ENCODE measurements around the gene PPFIA2. TPM values are rescaled to one million over a fixed set of nuclear protein-coding genes. Genes with fewer than 3 reads are reported as not detected.

The PPFIA2 gene
- total RNA-seq, 4 donors from 2014 or later = 0.13 to 2.9 (median 0.76) TPM

DNA sequence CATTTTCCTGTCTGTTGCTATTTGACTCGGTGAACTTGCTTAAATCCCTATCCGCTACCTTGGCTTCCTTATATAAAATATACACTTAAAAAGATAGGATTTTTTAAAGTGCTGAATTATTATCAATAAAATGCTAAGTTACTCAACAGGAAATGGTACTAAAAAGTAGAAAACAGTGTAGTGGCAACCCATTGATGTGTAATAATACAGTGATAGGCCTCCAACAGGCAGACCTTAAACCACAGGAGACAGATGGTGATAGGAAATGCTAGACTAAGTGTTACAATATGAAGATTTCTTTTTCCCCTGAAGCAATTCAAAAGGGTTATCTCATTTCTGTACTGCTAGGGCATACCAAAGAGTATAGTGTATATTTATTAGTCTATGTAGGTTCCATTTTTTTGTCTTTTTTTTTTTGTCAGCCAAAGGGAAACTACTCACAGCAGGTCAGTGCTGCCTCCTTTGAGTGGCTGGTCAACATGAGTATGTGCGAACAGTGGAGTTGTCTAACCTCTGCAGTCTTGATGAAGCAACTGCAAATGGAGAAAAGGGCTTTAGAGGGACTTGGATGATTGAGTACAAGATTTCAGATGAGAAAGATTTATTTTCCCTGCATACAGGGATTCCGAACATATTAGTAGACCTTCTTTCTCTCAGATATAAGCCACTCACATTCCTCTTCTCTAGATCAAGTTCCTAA is 497.5 kb downstream of the PPFIA2 start:
- Histone ChIP-seq H3K27me3 (no peaks in the 10 kb centered on the region), H3K9me3 (no peaks in the 10 kb centered on the region), H3K27ac (replicated peaks in 1 of 4) (no peak overlapping the region), H3K4me3 (no peak overlapping the region), H3K4me1 (no peaks in the 10 kb centered on the region), H3K36me3 (no peaks in the 10 kb centered on the region)
- TF ChIP-seq POLR2A (IDR thresholded peaks at IDR 0.05; ENCODE audit: low read depth) (no peak), CTCF (IDR thresholded peaks at IDR 0.05) (no peak), POLR2AphosphoS5 (IDR thresholded peaks at IDR 0.05) (no peak), EP300 (IDR thresholded peaks at IDR 0.05) (no peak)
- no peak for DNase-seq (ENCODE audit: extremely low spot score)
- intact Hi-C loops (cut with DNase I) = no loop called here
- WGBS = 92% methylated on average over 4 of the region's 4 CpGs

DNA sequence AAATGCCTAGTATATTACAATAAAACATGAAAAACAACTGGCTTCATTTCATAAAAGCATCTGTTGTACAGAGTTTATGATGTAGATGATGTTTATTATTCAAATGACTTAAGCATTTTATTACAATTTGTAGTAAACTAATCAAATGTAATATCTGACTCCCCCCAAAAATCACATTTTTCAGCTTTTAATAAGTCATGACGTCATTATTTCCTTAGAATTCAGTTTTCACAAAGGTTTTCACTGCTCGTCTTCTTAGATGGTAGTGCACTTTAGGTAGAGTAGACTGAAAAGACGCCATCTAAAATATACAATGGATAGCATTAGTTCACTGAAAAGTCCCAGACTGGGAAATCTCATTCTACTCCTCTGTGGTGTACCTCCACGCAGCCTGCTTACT is 499.8 kb downstream of the PPFIA2 start:
- Histone ChIP-seq H3K4me3 (no peak overlapping the region), H3K27ac (replicated peaks in 1 of 4) (no peak overlapping the region), H3K9me3 (no peaks in the 10 kb centered on the region), H3K27me3 (no peaks in the 10 kb centered on the region), H3K36me3 (no peaks in the 10 kb centered on the region), H3K4me1 (no peaks in the 10 kb centered on the region)
- TF ChIP-seq CTCF (IDR thresholded peaks at IDR 0.05) = no peak
- no peak for TF ChIP-seq POLR2A (IDR thresholded peaks at IDR 0.05; ENCODE audit: low read depth)
- TF ChIP-seq EP300 (IDR thresholded peaks at IDR 0.05) = no peak
- TF ChIP-seq POLR2AphosphoS5 (IDR thresholded peaks at IDR 0.05) = no peak
- no peak for DNase-seq (ENCODE audit: extremely low spot score)
- WGBS = 82% methylated on average over 4 of the region's 4 CpGs
- intact Hi-C loops (cut with DNase I) = no loop called here

DNA sequence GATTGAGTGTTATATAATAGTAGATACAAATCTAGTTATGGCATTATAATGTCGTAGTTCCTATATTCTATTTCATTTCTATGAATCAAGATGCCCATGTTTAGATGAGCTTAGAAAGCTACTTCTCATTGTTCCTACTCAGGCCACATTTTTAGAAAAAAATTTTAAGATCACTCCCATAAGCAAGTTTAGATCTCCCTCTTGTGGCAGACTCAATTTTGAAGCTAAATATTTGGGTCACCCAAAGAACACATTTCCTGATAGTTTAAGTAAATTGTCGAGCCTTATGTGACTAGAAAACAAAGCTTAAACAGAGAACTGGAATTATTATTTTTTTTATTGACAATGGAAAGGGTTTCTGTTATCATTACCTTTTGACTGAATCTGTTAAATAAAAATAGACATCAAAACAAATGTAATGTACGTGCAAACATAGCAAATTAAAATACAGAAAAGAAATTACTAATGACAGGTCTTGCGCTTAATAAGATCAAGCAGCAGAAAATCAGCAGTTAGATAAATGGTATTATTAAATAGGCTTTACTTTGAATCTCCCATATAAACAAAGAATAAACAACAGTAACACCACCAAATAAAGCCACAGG is 501.1 kb downstream of the PPFIA2 start:
- 50% methylated on average over 4 of the region's 4 CpGs for WGBS
- TF ChIP-seq POLR2AphosphoS5 (IDR thresholded peaks at IDR 0.05) (no peak), CTCF (IDR thresholded peaks at IDR 0.05) (peak; percentile 25 to 46 (median 34)), POLR2A (IDR thresholded peaks at IDR 0.05; ENCODE audit: low read depth) (no peak)

DNA sequence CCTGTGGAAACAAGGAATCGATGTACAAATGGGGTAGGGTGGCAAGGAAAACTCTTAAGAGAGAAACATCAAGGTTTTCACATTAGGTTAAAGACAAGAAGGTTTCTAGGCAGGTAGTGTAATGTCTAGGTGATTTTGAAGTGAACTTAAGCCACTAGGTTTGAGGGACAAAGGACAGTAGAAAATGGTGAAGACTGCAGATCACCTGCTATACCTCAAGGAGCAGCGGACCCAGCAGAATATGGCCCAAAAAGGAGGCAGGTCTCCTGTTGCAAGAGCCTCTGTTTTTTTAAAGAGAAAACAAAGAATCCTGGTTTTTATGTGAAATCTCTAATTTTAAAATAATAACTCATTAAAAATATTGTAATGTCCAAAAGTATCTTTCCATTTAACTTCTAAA is 503.2 kb downstream of the PPFIA2 start:
- DNase-seq (ENCODE audit: extremely low spot score) = no peak
- H3K4me3 ChIP-seq = no peak overlapping the region
- no peaks in the 10 kb centered on the region for H3K9me3 ChIP-seq
- H3K4me1 ChIP-seq = no peaks in the 10 kb centered on the region
- no peak for TF ChIP-seq CTCF (IDR thresholded peaks at IDR 0.05)
- TF ChIP-seq POLR2AphosphoS5 (IDR thresholded peaks at IDR 0.05) = no peak
- TF ChIP-seq EP300 (IDR thresholded peaks at IDR 0.05) = no peak
- TF ChIP-seq POLR2A (IDR thresholded peaks at IDR 0.05; ENCODE audit: low read depth) = no peak
- peaks cover 0 to 6% (median 0%) of the 10 kb centered on the region in 4 donors for H3K36me3 ChIP-seq
- H3K27me3 ChIP-seq = no peaks in the 10 kb centered on the region
- H3K27ac ChIP-seq (replicated peaks in 1 of 4) = no peak overlapping the region
- 94% methylated on average over 2 of the region's 2 CpGs for WGBS
- intact Hi-C loops (cut with DNase I) = no loop called here

More for the DNA sequence above, 501.1 kb downstream of the PPFIA2 start:
- H3K36me3 ChIP-seq = peaks cover 0 to 6% (median 0%) of the 10 kb centered on the region in 4 donors
- no peaks in the 10 kb centered on the region for H3K4me1 ChIP-seq
- no peak for DNase-seq (ENCODE audit: extremely low spot score)
- no peaks in the 10 kb centered on the region for H3K9me3 ChIP-seq
- intact Hi-C loops (cut with DNase I) = no loop called here
- no peaks in the 10 kb centered on the region for H3K27me3 ChIP-seq
- H3K27ac ChIP-seq (replicated peaks in 1 of 4) = no peak overlapping the region
- H3K4me3 ChIP-seq = no peak overlapping the region

All from esophagus muscularis mucosa (tissue), 4 donors.